GM21367 (cell line): ENCODE results near the gene MFGE8.
"Not testable (repeated sequence)": the region's sequence is repeated elsewhere in the genome, so short reads cannot be mapped to it uniquely, and the experiment has no call there.

ENCODE experiments used
- ATAC-seq: cut with Tn5 transposase; IDR thresholded peaks from one replicate; pipeline ENCODE4 v1.9.1; 2021; ENCODE audit not compliant: unreplicated experiment

The MFGE8 gene, protein sequence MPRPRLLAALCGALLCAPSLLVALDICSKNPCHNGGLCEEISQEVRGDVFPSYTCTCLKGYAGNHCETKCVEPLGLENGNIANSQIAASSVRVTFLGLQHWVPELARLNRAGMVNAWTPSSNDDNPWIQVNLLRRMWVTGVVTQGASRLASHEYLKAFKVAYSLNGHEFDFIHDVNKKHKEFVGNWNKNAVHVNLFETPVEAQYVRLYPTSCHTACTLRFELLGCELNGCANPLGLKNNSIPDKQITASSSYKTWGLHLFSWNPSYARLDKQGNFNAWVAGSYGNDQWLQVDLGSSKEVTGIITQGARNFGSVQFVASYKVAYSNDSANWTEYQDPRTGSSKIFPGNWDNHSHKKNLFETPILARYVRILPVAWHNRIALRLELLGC

DNA sequence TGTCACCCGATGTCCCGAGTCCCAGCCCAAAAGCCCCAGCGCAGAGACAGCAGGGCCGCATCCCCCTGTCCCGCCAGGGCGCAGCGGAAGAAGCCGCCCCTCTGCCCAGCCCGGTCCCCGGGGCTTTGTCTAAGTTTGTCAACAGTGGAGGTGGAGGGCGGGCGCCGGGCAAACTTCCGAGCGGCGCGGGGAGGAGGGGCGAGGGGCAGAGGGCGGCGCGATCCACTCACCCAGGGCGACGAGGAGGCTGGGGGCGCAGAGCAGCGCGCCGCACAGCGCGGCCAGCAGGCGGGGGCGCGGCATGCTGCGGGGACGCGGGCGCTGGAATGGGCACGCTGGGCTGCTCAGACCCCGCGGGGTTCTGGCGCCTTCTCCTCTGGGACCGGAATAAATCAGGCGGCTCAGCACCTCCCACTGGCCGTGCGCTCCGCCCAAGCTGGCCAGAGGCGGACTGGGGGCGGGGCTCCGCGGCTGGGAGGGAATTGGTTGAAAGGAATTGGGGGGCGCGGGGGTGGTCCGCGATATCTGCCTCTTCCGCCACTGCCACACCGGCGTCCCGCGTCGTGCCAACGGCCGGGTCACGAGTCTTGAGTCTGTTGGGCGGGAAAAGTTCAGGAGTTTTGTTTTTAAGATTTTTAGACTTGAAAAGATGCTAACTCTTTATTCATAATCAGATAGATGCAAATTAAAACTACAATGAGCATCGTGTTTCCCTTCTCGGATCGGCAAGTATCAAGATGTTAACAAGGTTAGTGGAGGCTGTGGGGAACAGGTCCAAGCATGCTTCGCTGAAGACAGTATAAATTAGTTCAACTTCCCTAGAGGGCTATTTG is at the start of gene MFGE8:
Gene MFGE8, minus strand, starts transcription at position 363 of the 833 bp plus-strand sequence. Its CDS starts 60 bp downstream, at position 303.
- ATAC-seq, result peak; percentile 79

DNA sequence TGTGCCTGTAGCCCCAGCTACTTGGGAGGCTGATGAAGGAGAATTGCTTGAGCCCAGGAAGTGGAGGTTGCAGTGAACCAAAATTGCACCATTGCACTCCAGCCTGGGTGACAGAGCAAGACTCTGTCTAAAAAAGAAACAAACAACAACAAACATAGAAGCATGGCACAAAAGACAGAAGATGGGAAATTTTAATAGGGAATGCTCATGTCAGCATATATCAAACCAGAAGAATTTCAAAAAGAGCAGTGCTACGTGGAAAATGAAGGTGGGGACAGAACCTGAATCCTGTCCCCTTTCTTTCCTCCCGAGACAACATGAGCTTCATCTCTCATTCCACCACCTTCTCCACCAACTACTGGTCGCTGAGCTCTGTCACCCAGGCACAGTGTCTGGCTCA is 46.3 kb upstream of the MFGE8 start:
- no peak for ATAC-seq

DNA sequence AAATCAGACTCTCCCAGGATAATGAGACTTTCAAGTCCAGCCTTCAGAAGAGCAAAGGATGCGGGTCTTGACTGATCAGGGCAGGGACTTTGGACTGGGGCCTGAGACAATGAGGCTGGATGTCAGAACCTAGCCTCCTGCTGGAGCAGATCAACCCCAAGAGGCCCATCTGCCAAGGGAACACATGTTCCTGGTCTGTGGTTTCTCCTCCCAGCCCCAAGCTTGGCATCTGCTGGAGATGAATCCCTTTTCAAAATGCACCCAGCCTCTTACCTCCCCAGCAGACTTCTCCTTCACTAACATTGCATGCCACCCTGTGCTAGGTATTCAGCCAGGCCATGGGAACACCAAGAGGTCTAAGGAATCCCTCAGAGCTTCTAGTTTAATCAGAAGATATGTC is 43.7 kb upstream of the MFGE8 start:
- ATAC-seq, result no peak

DNA sequence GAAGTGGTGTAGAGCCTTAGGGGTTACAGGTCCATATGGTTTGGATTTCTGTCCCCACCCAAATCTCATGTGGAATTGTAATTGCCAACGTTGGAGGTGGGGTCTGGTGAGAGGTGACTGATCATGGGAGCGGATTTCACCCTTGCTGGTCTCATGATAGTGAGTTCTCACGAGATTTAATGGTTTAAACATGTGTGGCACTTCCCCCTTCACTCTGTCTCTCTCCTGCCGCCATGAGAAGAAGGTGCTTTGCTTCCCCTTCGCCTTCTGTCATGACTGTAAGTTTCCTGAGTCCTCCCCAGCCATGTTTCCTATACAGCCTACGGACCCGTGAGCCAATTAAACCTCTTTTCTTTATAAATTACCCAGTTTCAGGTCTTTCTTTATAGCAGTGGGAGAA is 43.1 kb upstream of the MFGE8 start:
- no peak for ATAC-seq

DNA sequence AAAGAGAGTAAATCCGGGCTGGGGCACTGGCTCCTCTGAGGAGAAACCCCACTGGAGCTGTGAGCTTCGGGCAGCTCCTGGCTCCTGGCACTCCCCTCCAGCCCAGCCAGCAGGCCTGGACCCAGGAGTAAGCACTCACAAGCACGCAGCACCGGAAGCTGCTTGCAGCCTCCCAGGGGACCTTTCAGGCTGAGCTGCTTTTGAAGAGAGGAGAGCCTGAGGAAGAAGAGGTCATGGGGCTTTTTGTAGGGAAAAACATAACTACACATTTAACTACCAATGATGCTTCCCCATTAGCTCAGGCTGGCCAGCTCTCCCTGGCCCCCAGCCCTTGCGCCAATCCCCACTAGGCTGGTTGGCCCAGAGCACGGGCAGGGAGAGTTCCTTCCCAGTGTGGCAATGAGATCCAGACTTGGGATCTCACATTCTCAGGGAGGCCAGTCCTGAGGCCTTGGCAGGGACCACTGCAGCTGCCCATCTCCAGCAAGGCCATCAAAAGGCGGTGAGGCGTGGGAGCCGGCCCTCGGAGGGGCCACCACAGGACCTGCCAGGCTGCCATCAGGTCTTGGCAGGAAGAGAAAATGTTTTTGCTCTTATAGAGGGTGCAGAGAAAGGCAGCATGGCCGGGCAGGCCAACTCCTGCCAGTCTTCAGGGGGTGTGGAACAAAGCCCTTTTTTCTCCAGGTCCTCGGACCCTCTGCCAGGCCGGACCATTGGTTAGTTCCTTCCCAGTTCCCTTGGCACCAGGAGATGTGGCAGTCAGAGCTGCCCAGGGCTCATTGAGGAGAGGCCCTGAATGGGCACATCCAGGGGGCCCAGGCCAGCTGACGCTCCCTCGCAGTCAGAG is 41.5 kb upstream of the MFGE8 start:
- no peak for ATAC-seq

DNA sequence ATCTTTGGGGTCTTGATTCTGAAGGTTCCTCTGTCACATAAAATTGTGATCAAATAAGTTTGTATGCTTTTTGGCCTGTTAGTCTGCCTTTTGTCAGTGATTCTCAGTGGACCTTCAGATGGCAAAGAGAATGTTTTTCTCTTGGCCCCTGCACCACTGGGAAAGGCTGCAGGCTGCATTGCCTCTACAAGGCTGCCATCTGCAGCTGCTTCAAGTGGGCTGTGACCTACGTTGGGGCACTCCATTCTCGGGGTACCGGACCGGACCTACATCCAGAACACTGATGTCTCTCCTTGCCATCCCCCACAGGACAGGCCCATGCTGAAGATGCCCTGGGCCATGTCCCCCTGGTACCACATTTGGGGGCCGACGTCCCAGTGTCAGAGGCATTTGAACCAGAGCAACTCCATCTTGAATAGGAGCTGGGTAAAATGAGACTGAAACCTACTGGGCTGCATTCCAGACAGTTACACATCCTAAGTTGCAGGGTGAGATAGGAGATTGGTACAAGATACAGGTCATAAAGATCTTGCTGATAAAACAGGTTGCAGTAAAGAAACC is 37.5 kb upstream of the MFGE8 start:
- no peak for ATAC-seq

DNA sequence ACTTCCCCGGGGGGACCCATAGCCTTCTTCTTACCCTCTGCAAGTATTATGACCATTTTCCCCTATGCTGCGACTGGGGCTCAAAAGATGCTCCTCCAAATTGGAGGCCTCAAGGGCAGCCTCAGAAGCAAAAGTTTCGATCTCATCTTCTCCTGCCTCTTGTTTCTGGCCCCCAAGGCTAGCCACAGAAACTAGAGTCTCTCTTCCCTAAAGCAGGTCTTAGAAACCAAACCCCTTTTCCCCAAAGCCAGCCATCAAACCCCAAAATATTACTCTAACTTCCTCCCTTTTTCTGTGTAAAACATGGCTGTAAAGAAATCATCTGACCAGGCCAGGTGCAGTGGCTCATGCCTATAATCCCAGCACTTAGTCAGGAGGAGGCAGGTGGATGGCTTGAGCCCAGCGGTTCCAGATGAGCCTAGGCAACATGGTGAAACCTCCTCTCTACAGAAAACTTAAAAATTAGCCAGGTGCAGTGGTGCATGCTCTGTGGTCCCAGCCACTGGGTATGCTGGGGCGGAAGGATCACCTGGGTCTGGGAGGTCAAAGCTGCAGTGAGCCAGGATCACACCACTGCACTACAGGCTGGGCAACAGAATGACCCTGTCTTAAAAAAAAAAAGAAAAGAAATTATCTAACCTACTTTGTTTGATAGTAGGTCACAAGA is 36.7 kb upstream of the MFGE8 start:
- ATAC-seq, result no peak

DNA sequence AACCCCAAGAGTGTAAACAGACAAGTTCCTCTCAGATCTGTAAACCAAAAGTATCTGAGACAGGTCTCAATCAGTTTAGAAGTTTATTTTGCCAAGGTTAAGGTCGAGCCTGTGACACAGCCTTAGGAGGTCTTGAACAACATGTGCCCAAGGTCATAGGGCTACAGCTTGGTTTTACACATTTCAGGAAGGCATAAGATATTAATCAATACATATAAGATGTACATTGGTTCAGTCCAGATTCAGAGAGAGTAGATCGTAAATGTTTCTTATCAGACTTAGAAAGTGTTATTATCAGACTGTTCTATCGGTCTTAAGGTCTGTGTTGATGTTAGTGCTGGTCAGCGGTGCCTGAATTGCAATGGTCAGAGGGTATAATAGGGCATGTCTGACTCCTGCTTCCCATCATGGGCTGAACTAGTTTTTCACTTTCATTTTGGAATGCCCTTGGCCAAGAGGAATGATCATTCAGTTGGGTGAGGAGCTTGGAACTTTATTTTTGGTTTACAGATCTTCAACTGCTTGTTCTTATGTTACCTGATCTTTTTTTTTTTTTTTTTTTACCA is 27.0 kb upstream of the MFGE8 start:
- no peak for ATAC-seq

DNA sequence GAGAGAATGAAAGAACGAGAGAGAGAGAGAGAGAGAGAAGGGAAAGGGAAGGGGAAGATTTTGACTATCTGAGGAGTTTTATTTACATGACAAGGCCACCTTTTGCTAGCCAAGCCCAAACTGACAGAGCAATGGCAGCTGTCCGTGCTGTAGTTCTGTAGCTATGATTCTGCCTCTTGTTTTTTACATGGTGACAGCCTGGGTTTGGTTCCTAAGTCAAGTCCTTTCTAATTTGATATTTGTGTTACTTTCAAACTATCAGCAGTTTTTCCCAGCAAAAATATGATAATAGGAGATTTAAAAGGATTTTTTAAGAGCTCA is 26.3 kb upstream of the MFGE8 start:
- ATAC-seq, result no peak

DNA sequence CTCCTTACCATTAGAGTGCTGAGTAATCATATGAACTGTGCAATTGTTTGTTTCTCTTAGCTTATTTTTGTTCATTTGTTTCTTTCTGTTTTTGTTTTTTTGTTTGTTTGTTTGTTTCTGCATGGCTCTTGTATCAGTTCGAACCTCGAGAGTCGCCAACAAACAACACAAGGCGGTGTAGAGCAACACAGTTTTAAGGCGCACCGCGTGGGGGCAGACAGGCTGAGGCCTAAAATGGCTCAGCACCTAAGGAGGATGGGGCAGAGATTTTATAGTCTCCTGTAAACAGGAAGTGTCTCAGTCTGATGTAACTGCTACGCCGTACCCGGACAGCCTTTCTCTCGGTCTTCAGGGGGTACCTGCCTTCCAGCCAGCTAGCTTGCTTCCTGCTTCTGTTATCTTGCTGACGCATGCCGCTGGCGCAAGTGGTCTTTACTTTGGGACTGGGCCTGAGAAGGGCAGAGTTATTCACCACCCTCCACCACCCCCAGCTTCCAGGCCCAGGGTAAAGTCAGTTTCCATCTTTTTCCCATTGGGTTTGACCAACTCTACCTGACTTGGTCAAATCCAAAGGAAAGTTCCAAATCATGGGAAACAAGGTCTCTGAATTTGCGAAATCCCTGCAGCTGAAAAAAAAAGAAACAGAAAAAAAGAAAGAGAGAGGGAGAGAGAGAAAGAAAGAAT is 25.8 kb upstream of the MFGE8 start:
- ATAC-seq, result no peak

DNA sequence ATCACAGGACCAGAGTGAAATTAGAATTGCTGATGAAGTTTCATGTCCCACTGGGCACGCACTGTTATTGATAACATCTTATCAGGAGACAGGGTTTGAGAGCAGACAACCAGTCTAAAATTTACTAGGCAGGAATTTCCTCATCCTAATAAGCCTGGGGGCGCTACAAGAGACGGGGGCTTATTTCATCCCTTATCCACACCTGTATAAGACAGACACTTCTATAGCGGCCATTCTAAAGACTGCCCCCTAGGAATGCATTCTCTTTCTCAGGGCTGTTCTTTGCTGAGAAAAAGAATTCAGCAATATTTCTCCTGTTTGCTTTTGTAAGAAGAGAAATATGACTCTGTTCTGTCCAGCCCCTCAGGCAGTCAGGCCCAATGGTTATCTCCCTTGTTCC is 21.3 kb upstream of the MFGE8 start:
- ATAC-seq, result not testable (repeated sequence)

DNA sequence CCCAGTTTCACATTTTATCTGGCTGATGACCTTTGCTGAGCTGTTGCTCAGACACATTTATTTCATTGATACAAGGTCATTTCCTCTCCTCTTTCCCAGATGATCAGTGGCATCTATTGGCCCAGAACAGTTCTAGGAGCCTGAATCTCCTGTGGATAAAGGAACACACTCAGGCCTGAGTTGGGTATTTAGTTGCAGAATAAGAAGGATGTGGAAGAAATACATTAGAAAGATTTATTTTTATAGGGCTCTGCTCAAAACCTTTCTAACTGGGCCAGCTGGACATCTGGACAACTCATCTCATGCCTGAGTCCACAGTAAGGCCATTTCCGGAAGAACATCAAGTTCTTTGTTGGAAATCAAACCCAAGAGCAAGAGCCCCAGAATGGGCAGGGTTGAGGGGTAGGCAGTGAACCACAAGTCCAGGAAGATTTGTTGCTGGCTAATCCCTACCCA is 19.7 kb upstream of the MFGE8 start:
- no peak for ATAC-seq

DNA sequence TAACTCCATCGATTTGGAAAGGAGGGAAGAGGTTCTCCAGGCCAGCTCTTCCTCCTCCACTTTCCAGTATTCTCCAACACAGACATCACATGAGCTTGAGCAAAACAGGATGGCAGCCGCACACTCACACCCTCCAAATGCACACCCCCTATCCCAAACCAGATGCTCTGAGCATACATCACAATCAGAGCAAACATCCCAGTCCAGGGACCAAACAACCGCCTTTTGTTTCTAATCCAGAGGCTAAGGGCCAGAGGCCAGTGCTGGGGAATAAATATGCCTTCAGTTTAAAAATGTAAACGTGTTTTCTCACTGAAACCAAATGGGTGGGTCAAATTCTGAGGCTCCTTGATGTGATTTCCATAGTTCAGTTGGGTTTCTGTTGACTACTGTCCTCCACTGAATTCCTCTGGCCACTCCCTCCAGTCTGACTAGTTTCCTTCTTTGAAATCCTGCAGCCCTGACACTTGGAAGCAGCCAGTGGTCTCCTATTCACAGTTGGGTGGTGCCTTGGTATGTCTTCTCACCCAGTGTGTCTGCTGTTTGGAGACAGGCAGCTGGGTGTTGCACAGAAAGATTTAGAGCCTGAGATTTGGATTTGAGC is 19.2 kb upstream of the MFGE8 start:
- ATAC-seq, result no peak

DNA sequence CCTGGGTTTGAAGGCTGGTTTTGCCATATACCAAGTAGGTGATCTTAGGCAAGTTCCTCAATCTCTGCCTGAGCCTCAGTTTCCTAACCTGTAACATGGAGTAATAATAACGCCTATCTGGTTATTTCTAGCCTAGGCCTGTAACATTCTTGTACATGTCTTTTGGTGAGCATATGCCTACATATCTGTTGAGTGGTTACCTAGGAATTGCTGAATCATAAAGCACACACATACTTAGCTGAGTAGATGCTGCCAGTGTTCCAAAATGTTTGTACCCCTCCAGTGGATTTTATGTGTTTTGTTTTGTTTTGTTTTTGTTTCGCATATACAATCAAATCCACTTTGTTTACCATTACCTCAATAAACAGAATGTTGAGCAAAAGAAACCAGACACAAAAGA is 17.4 kb upstream of the MFGE8 start:
- no peak for ATAC-seq

DNA sequence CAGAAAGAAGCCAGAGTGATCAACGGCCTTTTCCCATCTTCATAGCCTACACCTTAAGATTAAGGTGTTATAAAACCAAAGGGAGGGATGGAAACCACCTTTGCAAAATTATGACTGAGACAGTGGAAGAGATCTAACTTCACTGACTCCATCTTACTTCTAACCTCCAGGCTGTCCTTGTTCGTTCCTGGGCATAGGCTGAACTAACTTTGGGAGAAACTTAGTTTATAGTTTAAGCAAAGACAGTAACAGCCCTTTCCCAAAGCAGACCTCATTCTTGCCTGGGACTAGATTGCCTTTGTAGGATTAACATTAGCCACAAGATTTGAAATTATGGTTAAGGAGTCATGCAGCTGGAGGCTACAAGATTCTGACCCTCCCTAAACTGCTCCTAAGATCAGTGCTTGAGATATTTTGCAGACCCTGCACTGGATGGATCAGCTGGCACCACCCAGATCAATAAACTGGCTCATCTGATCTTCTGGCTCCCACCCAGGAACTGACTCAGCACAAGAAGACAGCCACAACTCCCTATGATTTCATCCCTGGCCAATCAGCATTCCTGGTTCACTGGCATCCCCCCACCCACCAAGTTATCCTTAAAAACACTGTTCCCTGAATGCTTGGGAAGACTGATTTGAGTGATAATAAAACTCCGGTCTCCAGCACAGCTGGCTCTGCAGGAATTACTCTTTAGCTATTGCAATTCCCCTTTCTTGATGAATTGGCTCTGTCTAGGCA is 16.3 kb upstream of the MFGE8 start:
- ATAC-seq, result not testable (repeated sequence)

DNA sequence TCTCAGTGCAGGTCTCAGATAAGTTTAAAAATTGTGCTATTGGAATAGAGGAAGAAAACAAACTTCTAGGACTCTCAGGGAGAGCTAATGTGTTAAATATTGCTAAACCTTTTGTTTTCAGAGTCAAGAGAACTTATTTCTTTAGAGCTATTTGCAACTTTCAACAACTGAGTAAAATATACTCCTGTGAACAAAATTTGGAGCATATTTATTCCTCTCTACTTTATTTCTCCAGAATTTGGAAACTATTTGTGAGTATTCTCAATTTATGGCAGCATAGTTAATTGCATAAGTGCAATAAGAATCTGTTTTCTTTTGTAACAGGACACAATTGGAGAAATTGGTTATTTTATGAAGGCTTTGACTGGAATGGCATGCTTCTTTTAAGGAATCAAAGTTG is 15.0 kb upstream of the MFGE8 start:
- ATAC-seq, result not testable (repeated sequence)

DNA sequence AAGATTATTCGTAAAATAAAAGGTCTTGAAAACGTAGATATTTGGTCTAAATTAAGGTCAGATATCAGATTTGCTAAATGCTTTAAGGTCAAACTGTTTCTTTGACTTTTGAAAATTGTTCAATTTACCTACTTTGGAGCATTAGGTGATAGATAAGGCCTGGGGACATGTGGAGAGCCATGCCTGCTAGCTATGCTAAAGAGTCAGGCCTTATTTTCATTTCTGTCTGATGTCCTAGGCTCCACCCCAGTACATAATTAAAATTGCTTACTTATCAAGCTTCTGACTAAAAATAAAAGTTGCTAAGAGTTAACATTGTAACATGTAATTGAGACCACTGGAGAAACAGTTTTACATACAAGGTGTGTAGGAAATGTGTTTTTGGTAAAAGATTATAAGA is 12.5 kb upstream of the MFGE8 start:
- not testable (repeated sequence) for ATAC-seq

DNA sequence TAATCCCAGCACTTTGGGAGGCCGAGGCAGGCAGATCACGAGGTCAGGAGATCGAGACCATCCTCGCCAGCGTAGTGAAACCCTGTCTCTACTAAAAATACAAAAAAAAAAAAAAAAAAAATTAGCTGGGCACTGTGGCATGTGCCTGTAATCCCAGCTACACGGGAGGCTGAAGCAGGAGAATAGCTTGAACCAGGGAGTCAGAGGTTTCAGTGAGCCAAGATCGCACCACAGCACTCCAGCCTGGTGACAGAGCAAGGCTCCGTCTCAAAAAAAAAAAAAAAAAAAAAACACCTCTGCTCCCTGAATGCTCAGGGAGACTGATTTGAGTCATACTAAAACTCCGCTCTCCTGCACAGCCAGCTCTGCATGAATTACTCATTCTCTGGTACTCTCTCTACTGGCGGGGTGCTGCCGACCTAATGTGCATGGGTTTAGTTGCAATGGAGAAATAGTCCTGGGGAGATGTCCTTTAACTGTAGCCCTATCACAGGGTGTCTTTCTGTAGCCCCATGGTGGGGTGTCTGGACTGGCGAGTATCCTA is 7.8 kb upstream of the MFGE8 start:
- ATAC-seq, result not testable (repeated sequence)
